HG03045 (cell line): Measurements from ENCODE around the gene RGS7.

Experiments
- ATAC-seq: cut with Tn5 transposase; IDR thresholded peaks from one replicate; pipeline ENCODE4 v1.9.1; 2021; ENCODE audit warnings: mild to moderate bottlenecking, moderate library complexity; ENCODE audit not compliant: unreplicated experiment

RGS7 gene

GRCh38 chr1:241356519-241357365 lies at the start of gene RGS7:
Gene RGS7, minus strand, starts transcription at chr1:241357205.
- peak; percentile 64 for ATAC-seq

GRCh38 chr1:241406421-241406820 lies 49.4 kb upstream of the RGS7 start:
- no peak for ATAC-seq

DNA sequence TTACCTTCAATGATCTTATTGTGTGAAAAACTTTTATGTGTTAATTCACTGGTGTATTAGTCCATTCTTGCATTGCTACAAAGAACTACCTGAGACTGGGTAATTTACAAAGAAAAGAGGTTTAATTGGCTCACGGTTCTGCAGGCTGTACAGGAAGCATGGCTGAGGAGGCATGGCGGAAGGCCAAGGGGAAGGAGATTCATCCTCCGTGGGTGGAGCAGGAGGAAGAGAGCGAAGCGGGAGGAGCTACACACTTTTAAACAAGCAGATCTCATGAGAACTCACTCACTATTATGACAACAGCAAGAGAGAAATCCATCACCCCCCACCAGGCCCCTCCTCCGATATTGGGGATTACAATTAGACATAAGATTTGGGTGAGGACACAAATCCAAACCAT lies 44.2 kb upstream of the RGS7 start:
- no peak for ATAC-seq

DNA sequence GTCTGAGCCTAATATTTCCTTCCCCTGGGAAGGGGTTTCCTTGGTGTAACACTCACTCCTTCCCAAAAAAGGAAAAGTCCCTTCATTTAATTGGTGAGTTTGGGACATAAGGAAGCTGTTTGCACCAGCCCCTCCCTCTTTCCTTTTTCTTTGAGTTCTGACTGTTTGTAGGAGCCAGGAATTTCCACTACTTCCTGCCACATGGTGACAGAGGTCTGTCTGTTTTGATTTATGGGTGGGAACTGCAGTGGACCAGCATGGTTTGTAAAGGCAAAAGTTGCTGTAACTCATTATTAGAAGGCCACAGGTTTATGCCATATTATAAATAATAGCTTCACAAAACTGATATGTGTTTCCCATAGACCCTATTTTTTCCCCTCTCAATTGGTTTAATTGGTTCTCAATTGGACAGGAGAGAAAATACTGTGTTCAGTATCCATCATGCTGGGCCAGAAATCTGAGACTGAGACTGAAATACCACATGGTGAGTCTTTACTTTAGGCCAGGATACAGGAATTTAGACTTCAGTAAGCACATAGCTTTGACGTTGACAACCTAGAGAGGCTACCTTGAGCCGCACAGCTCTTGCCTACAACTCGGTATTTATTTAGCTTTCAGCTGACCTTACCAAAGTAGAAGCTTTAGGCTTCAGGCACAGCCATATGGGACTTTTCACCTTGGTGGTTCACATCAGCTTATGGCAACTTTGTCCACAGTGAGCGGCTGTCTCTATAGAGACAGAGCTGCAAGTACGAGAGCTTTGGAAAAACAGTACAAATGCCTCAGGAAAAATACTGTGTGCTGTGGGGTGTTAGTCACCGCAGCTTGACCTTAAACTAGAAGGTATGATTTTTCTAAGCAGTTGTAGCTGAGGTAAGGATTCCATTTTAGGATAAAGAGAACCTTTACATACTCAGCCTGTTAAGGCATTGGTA lies 40.0 kb upstream of the RGS7 start:
- ATAC-seq, result no peak

- ATAC-seq, result no peak
Observed at GRCh38 chr1:241391926-241392710, 35.1 kb upstream of the RGS7 start.

DNA sequence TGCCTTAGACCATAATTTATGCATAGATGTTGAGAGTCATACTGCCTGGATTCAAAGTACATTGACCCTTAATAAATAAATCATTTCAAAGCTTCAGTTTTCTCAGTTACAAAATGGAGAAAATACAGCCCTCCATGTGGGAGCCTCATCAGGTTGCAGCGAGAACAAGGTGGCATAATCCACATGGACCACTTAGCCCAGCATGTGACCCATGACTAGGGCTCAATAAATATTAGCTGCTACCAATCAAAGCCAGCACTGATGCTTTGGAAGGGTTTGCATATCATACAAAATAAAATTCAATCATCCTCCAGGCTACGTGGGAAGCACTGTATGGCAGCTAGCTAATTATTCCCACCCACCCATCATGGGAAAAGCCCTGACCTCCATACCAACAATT lies 33.5 kb upstream of the RGS7 start:
- ATAC-seq, result no peak

DNA sequence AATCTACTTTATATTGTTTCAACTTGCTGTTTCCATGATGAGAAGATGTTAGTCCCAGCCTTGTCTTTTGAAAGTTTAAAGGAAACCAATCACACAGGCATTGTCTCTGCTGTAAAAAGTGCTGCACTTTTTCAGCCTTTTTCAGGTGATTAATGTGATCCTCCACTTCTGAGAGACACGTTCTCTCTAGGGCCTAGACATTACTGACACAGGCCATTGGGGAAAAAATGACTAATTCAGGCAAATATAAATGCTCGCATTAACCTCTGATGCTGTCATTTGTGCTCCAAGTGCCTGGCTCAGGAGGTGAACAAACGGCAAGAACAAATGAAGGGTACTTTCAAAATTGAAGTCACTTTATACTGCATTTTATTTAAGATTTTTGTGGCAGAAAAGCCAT lies 32.4 kb upstream of the RGS7 start:
- no peak for ATAC-seq

- no peak for ATAC-seq
Observed at GRCh38 chr1:241387216-241387615, 30.2 kb upstream of the RGS7 start.

- no peak for ATAC-seq
Observed at GRCh38 chr1:241376701-241377100, 19.7 kb upstream of the RGS7 start.

GRCh38 chr1:241375886-241376285 lies 18.9 kb upstream of the RGS7 start:
- no peak for ATAC-seq

DNA sequence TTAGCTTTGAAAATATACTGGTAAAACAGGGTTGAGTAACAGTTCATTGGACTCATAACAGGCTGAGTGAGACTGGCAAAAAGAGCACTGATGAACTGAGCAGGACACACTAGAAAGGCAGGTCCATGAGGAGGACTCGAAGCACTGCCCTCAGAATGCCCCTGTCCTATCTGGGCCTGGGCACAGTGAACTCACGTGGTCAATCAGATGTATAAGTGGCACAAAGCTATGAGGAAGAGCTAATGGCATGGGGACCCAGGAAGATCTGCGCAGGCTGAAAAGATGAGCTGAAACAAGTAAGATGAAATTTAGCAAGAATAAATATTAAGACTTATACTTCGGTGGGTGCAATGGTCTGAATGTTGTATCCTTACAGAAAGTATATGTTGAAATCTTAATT lies 9.2 kb upstream of the RGS7 start:
- no peak for ATAC-seq

- ATAC-seq, result no peak
Observed at GRCh38 chr1:241362350-241362749, 5.3 kb upstream of the RGS7 start.

- no peak for ATAC-seq
Observed at GRCh38 chr1:241357366-241358340, 648 bp upstream of the RGS7 start.

- no peak for ATAC-seq
Observed at GRCh38 chr1:241356187-241356518, 852 bp downstream of the RGS7 start.

GRCh38 chr1:241355311-241356010 lies 1.5 kb downstream of the RGS7 start:
- no peak for ATAC-seq

DNA sequence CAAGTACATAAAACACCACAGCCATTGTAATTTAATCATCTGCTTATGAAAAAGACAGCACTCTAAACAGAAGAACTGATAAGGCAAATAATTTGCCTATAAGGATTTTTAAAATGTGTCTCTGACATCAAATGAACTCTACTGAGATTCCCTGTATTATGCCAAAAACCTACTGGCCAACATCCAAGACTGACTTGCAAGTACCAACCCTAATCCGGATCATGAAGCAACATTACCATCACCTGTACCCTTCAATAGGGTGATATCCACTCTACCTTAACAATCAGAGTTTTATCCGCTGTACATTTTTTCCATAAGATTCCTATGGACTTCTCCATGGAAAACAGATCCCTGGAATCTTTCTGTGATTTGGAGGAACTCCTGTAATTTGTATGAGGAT lies 4.6 kb downstream of the RGS7 start:
- ATAC-seq, result no peak

DNA sequence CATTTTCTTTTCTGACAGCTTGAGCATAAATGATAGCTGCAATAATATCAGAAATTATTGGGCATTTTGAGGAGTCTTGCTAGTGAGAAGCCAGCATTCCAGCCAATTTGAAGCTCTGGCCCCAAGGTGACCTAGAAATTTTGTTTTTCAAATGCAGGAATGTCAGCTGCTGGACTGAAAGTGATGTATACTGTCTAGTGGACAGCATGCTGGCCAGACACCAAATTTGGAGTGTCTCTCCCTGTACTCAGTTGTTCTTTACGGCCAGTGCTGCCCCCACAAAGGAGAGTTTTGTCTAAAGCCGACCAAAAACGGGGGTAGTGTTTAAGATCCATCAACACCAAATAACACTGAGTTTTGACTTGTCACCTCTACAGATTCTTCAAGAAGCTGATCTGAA lies 5.2 kb downstream of the RGS7 start:
- ATAC-seq, result no peak

DNA sequence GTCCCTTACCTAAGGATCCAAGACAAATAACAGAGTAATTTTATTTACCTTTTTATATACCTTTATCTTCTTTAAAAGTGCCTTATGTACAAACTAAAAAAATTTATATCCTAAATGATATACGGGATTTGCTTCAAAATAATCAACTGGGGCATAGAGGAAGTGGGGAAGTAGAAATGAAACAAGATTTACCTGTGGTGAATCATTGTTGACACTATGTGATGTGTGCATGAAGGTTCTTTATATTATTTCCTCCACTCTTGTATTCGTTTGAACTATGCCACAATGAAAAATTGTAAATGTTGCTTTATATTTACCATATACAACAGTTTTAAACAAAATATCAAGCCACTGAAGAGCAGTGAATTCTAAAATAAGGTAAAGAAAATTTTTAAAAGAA lies 13.0 kb downstream of the RGS7 start:
- ATAC-seq, result no peak

- no peak for ATAC-seq
Observed at GRCh38 chr1:241336335-241336734, 20.7 kb downstream of the RGS7 start.
